Caco-2 (cell line): ENCODE results near the gene LCMT2. TPM values are rescaled to one million over a fixed set of nuclear protein-coding genes. Genes with fewer than 3 reads are reported as not detected.

ENCODE experiments used
- BruUV-seq: library from RNA; stranded (reverse); fragments of 400-500 nt; replicated peaks from 2 replicates; lab custom pipeline; 2021; lab: Mats Ljungman, UMichigan
- CTCF ChIA-PET: fragments of 300-600 bp; sonication (Branson Sonifier 250); formaldehyde crosslinking; loops from one replicate; lab custom pipeline; 2022; ENCODE audit warnings: antibody characterized with exemption; lab: Charles Lee
- POLR2A ChIA-PET: fragments of 300-600 bp; sonication (Branson Sonifier 250); formaldehyde crosslinking; loops from one replicate; lab custom pipeline; 2022; ENCODE audit warnings: antibody characterized with exemption; lab: Charles Lee
- DNase-seq, 2 experiments: peaks; one replicate each; pipeline versions ENCODE4 v3.0.0 to v3.0.0-alpha.2; 2020 to 2022
- H3K27me3 ChIP-seq: replicated peaks from 2 replicates; pipeline ENCODE4 v1.6.0; 2011; ENCODE audit warnings: low read length; ENCODE audit not compliant: control insufficient read depth, insufficient read depth
- H3K36me3 ChIP-seq: 2 replicates; pipeline ENCODE4 v1.5.1; 2011; ENCODE audit warnings: low read length; ENCODE audit not compliant: control insufficient read depth, insufficient read depth
- H3K4me1 ChIP-seq: fragments of 250-450 bp; sonication (Bioruptor Pico); 2 replicates; pipeline ENCODE4 v1.5.1; 2020; ENCODE audit warnings: mild to moderate bottlenecking
- H3K4me3 ChIP-seq: 2 replicates; pipeline ENCODE4 v1.5.1; 2011; ENCODE audit warnings: low read depth, mild to moderate bottlenecking, control low read depth, low read length
- H3K9me3 ChIP-seq: fragments of 250-450 bp; sonication (Bioruptor Pico); 2 replicates; pipeline ENCODE4 v1.5.1; 2020; ENCODE audit warnings: mild to moderate bottlenecking, moderate library complexity
- H3K27ac Mint-ChIP-seq: one replicate; pipeline ENCODE4 v1.8.0; 2022; ENCODE audit warnings: mixed read lengths; ENCODE audit not compliant: unreplicated experiment
- H3K27me3 Mint-ChIP-seq: one replicate; pipeline ENCODE4 v1.8.0; 2022; ENCODE audit warnings: mixed read lengths; ENCODE audit not compliant: insufficient read depth, unreplicated experiment
- H3K36me3 Mint-ChIP-seq: one replicate; pipeline ENCODE4 v1.8.0; 2022; ENCODE audit warnings: mild to moderate bottlenecking, mixed read lengths; ENCODE audit not compliant: insufficient read depth, unreplicated experiment
- H3K4me1 Mint-ChIP-seq: one replicate; pipeline ENCODE4 v1.8.0; 2022; ENCODE audit warnings: low read depth, mixed read lengths; ENCODE audit not compliant: unreplicated experiment
- H3K4me3 Mint-ChIP-seq: one replicate; pipeline ENCODE4 v1.8.0; 2022; ENCODE audit warnings: mild to moderate bottlenecking, moderate library complexity, mixed read lengths; ENCODE audit not compliant: unreplicated experiment
- H3K9me3 Mint-ChIP-seq: one replicate; pipeline ENCODE4 v1.8.0; 2022; ENCODE audit warnings: mixed read lengths; ENCODE audit not compliant: unreplicated experiment
- CTCF ChIP-seq, 2 experiments: fragments of 200-600 bp in 1 of 2; IDR thresholded peaks; 1 replicate in 1 of 2; 2 replicates in 1 of 2; pipeline versions ENCODE4 v1.5.1 to v1.8.0; 2011 to 2022; ENCODE audit warnings: antibody characterized with exemption in 1 of 2, control low read depth in 1 of 2, inconsistent platforms in 1 of 2, low read depth in 1 of 2, low read length in 1 of 2, mild to moderate bottlenecking in 1 of 2, moderate library complexity in 1 of 2; ENCODE audit not compliant: insufficient read depth in 1 of 2, severe bottlenecking in 1 of 2, unreplicated experiment in 1 of 2
- intact Hi-C: fragments of 100-400 bp; cut with micrococcal nuclease; formaldehyde crosslinking; loops from one replicate; pipeline ENCODE4 v1.10.0; 2022; ENCODE audit not compliant: unreplicated experiment
- total RNA-seq: library from RNA; stranded (reverse); gene quantifications from 2 replicates; pipeline ENCODE4 v1.2.3, GENCODE V29; 2022

The LCMT2 gene
- total RNA-seq, 1 experiment from 2014 or later, result 7.9 TPM

- no peak for TF ChIP-seq CTCF (IDR thresholded peaks at IDR 0.05; ENCODE audit: insufficient read depth in 1 of 2, low read depth in 1 of 2, low read length in 1 of 2, severe bottlenecking in 1 of 2, unreplicated experiment in 1 of 2)
- Histone ChIP-seq H3K4me3 (no peak overlapping the region), H3K4me1 (no peaks in the 10 kb centered on the region), H3K27me3 (no peaks in the 10 kb centered on the region; the same call in 1 of the 2 replicates), H3K36me3 (no peaks in the 10 kb centered on the region), H3K9me3 (no peaks in the 10 kb centered on the region)
- Mint-ChIP-seq H3K4me3 (no peak overlapping the region), H3K4me1 (no peaks in the 10 kb centered on the region), H3K36me3 (no peaks in the 10 kb centered on the region), H3K9me3 (no peaks in the 10 kb centered on the region), H3K27me3 (peaks cover 8% of the 10 kb centered on the region), H3K27ac (no peak overlapping the region)
- intact Hi-C loops, result no loop called here
- no TSS peak for BruUV-seq
- no peak for DNase-seq
- ChIA-PET CTCF (interaction anchor here (1.1 kb wide), 1 partner anchor 52 kb away, joined by 3 read pairs; no protein-coding TSS in a partner anchor), POLR2A (no interaction called here)
Measured at GRCh38 chr15:43277231-43277823, 53.0 kb downstream of the LCMT2 start.

GRCh38 chr15:43276563-43277200 lies 53.7 kb downstream of the LCMT2 start:
- POLR2A ChIA-PET, result no interaction called here
- CTCF ChIA-PET, result interaction anchor here (0.6 kb wide), 1 partner anchor 735 kb away, joined by 3 read pairs; no protein-coding TSS in a partner anchor
- Mint-ChIP-seq H3K4me1 (no peaks in the 10 kb centered on the region), H3K36me3 (no peaks in the 10 kb centered on the region), H3K27me3 (peaks cover 8% of the 10 kb centered on the region), H3K9me3 (no peaks in the 10 kb centered on the region), H3K27ac (no peak overlapping the region), H3K4me3 (no peak overlapping the region)
- H3K36me3 ChIP-seq, result no peaks in the 10 kb centered on the region
- no peak overlapping the region for H3K4me3 ChIP-seq
- intact Hi-C loops, result no loop called here
- no TSS peak for BruUV-seq
- H3K27me3 ChIP-seq, result no peaks in the 10 kb centered on the region; the same call in 1 of the 2 replicates
- H3K9me3 ChIP-seq, result no peaks in the 10 kb centered on the region
- no peak for TF ChIP-seq CTCF (IDR thresholded peaks at IDR 0.05; ENCODE audit: insufficient read depth in 1 of 2, low read depth in 1 of 2, low read length in 1 of 2, severe bottlenecking in 1 of 2, unreplicated experiment in 1 of 2)
- DNase-seq, result no peak
- H3K4me1 ChIP-seq, result no peaks in the 10 kb centered on the region

- Histone ChIP-seq H3K27me3 (no peaks in the 10 kb centered on the region; the same call in 1 of the 2 replicates), H3K4me1 (no peaks in the 10 kb centered on the region), H3K4me3 (no peak overlapping the region), H3K9me3 (no peaks in the 10 kb centered on the region), H3K36me3 (no peaks in the 10 kb centered on the region)
- no peak for TF ChIP-seq CTCF (IDR thresholded peaks at IDR 0.05; ENCODE audit: insufficient read depth in 1 of 2, low read depth in 1 of 2, low read length in 1 of 2, severe bottlenecking in 1 of 2, unreplicated experiment in 1 of 2)
- no peaks in the 10 kb centered on the region for H3K4me1 Mint-ChIP-seq
- no peak overlapping the region for H3K27ac Mint-ChIP-seq
- ChIA-PET CTCF (no interaction called here), POLR2A (no interaction called here)
- no TSS peak for BruUV-seq
- intact Hi-C loops, result no loop called here
- no peaks in the 10 kb centered on the region for H3K9me3 Mint-ChIP-seq
- no peaks in the 10 kb centered on the region for H3K36me3 Mint-ChIP-seq
- no peak for DNase-seq
- no peak overlapping the region for H3K4me3 Mint-ChIP-seq
- peaks cover 8% of the 10 kb centered on the region for H3K27me3 Mint-ChIP-seq
Measured at GRCh38 chr15:43275740-43276562, 54.4 kb downstream of the LCMT2 start.
